NCI-H82 treated with DMSO at 0.1 percent for 48 hours (cell line): ENCODE results near the gene FAM120B.
"Not testable (repeated sequence)": the region's sequence is repeated elsewhere in the genome, so short reads cannot be mapped to it uniquely, and the experiment has no call there.

Experiments
- DNase-seq: peaks from one replicate; lab custom pipeline; 2025; ENCODE audit not compliant: unreplicated experiment; lab: John Stamatoyannopoulos, UW

Gene FAM120B

GRCh38 chr6:170378502-170378901, 71.9 kb downstream of the FAM120B start:
- DNase-seq: no peak

GRCh38 chr6:170381562-170381961, 75.0 kb downstream of the FAM120B start:
- no peak for DNase-seq

DNA sequence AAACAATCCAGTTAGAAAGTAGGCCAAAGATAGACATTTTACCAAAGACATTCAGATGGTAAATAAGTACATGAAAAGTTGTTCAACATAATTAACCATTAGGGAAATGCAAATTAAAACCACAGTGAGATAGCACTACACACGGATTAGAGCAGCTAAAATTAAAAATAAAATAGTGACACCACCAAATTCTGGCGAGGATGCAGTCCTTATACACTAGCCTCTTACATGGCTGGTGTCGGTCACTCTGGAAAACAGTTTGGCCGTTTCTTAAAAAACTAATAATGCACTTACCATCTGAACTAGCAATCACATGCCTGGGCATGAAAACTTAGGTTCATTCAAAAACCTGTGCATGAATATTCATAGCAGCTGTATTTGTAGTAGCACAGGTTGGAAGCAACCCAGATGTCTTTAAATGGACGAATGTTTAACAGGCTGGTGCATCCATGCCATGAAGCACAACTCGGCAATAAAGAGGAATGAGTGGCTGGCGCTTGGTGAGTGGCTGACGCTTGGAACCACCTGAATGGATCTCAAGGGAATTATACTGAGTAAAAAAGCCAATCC, 77.0 kb downstream of the FAM120B start:
- DNase-seq: no peak

DNA sequence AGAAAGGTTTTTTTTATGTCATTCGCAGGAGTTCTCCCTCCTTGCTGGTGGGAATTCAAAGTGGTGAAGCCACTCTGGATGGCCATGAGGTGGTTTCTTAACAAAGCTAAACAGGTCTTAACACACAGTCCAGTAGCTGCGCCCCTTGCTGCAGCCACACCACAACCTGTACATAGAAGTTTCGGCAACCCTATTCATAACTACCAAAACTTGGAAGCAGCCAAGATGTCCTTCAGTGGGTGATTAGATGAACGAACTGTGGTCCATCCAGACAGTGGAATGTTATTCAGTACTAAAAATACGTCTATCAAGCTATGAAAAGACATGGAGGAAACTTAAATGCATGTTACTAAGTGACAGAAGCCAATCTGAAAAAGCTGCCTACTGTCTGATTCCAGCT, 78.9 kb downstream of the FAM120B start:
- DNase-seq: no peak

- DNase-seq: no peak
Measured at GRCh38 chr6:170388113-170388512, 81.6 kb downstream of the FAM120B start.

GRCh38 chr6:170393033-170393432, 86.5 kb downstream of the FAM120B start:
- no peak for DNase-seq

DNA sequence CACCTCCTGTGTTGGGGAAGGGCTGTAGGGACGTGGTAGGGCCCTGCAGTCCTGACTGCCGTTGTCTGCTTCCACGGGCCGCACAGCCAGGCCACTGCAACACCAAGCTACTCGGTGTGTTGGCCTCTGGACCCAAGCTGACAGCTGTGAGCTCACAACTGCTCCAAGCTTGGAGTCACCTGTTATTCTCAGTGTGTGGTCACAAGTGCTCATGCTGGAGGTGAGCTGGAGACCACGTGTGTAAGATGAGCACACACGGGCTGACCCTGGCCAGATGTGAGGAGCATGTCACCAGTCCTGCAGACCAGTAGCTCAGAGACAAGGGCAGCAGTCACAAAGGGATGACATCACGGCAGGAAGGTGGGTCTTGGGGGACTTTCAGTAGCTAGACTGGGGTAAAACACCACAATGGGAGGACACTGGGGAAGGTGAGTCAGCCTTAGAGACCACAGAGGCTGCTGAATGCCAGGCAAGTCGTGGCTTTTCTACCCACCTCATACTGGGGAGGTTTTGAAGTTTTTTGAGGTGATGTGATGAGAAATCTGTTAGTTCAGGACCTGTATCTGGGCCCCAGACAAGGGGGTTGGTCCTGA, 87.3 kb downstream of the FAM120B start:
- DNase-seq: no peak

- no peak for DNase-seq
Measured at GRCh38 chr6:170394980-170395379, 88.4 kb downstream of the FAM120B start.

DNA sequence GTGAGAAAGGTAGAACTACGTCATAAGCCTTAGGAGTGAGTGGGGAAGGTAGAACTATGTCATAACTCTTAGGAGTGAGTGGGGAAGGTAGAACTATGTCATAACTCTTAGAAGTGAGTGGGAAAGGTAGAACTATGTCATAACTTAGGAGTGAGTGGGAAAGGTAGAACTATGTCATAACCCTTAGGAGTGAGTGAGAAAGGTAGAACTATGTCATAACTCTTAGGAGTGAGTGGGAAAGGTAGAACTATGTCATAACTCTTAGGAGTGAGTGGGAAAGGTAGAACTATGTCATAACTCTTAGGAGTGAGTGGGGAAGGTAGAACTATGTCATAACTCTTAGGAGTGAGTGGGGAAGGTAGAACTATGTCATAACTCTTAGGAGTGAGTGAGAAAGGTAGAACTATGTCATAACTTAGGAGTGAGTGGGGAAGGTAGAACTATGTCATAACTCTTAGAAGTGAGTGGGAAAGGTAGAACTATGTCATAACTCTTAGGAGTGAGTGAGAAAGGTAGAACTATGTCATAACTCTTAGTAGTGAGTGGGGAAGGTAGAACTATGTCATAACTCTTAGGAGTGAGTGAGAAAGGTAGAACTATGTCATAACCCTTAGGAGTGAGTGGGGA, 92.3 kb downstream of the FAM120B start:
- not testable (repeated sequence) for DNase-seq

GRCh38 chr6:170399955-170400558, 93.5 kb downstream of the FAM120B start:
- not testable (repeated sequence) for DNase-seq

GRCh38 chr6:170402318-170403040, 95.9 kb downstream of the FAM120B start:
- DNase-seq: no peak

DNA sequence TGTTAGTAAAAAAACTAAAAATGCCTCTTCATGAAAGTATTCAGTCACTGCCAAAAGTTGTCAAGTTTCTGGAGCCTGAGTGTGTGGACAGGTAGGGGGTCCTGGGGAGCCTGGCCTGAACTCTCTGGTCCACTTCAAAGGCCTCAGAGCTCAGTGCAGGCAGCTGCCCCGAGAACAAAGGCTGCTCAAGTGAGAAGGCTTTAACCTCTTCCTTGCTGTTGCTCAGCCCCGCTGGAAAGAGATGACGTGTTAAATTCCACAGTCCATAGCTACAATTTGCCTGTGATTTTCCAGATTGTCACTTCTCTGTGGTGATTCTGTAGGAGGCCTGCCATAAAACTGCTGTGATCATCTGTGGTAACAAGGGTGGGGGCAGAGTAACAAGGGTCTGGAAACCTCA, 96.9 kb downstream of the FAM120B start:
- DNase-seq: no peak

GRCh38 chr6:170404036-170404435, 97.5 kb downstream of the FAM120B start:
- no peak for DNase-seq

- no peak for DNase-seq
Measured at GRCh38 chr6:170404697-170405096, 98.1 kb downstream of the FAM120B start.

DNA sequence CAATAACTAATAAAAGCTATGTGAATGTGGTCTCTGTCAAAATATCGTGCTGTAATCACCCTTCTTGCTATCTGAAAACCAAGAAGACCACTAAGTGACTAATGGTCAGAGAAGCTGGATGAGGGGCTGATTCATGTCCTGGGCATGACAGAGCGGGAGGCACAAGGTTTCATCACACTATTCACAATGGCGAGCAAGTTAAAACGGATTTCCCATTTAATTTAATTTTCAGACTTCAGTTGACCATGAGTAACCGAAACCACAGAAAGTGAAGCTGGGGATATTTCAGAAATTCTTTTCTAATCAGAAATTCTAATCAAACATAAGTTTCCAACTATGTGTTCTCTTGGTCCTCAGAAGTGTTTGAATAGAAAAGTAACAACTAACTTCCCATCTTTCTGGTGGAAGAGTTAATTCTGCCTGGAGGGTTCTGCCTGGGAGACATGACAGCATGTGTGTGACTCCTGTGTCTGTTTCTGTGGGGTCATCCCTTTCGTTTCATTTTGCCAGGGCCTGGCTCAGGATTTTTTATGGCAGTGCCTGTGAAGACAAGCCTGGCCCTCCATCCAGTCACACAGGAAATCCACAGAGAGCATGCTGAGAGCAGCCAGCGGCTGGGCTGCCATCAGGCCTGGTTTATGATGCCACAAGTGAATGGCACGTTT, 98.9 kb downstream of the FAM120B start:
- DNase-seq: no peak

DNA sequence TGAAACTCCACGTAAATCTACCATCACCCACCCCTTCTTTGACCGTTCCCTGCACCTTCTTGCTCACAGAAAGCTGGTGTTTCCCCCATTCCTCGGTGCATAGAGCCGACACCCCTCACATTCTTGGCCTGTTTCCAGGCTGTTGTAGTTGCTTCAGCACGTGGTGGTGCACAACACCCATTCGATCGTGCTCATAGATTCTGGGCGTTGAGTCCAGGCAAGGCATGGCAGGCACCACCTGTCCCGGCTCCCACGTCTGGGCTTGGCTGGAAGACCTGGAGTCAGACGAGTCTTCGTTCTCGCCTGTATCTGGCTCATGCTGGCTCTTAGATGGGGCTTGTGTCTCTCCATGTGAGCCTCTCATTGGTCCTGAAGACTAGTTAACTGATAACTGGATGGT, 100.6 kb downstream of the FAM120B start:
- no peak for DNase-seq

DNA sequence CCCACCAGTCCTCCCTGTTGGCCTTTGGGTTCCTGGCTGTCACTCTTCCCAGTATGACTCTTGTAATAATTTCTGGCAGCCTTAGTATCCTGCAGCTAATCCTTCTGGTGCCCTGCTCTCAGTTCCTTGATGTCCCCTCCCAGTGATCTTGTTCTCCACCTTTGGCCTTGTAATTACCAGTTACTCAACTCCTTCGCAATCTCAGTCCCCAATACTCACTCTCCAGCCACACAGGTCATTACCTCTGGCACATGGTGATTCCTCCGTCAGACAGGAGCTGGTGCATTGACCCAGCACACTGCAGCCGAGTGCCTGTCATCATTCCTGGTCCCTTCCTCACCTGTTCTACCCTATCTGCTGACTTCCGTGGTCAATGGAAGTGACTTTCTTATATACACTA, 101.4 kb downstream of the FAM120B start:
- no peak for DNase-seq

DNA sequence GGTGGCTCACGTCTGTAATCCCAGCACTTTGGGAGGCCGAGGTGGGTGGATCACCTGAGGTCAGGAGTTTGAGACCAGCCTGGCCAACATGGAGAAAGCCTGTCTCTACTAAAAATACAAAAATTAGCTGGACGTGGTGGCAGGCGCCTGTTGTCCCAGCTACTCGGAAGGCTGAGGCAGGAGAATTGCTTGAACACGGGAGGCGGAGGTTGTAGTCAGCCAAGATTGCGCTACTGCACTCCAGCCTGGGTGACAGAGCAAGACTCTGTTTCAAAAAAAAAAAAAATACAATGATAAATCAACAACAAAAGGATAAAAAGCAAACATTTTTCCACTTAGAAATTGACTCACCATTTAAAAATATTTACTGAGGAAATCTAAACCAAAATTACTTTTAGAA, 103.2 kb downstream of the FAM120B start:
- DNase-seq: not testable (repeated sequence)

DNA sequence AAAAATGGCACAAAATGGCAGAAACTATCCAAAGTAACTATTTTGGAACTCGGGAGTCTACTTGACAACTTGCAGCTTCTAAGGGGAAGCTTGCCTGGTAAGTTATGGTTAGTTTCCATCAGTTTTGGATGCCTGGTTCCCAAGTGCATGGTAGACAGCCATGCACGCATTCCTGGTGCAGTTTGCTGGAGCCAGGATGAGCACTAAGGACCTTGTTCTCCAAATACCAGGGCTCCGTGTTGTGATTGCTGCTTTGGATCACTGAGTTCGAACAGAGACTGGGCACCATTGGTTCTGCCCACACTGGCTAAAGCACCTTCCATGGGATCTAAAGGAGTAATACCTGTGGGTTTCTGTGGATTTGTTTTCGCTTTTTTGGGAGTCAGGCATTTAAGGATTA, 103.7 kb downstream of the FAM120B start:
- DNase-seq: no peak

DNA sequence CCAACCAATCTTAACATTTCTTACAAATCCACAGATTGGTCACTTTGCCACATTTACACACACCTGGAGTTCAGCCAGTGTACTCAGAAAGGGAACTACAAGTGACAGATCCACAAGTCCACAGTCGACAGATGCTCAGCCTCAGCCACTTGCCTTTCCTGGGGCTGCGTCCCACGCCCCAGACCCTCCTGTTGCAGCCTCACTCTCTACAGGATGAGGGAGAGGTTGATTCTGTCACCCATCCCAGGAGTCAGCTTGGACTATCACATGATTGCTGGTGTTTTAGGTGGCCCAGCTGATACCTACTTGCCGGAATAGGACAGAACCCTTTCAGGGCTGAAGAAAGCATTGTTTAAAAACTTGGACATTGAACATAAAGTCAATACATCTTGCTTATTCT, 108.8 kb downstream of the FAM120B start:
- DNase-seq: no peak

DNA sequence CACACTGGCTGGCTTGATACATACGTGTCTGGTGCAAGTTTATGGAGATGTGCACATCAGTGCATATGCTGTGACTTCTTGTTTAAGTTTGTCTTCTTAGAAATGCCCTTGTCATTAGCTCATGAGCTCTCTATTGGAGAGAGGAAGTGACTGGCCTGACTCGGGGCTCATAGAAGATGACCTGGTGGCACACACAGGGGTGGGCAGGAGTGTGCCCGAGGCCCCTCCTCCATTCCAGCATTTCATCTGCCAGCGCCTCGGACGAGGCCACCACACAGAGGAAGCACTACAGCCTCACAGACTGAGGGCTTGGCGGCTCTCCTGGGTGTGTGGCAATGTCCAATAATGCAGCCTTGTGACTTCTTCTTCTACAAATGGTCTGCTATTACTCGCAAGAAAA, 109.7 kb downstream of the FAM120B start:
- DNase-seq: no peak
